SW 1271 (cell line): ENCODE data around the gene LHX8.
"Not testable (repeated sequence)": the region's sequence is repeated elsewhere in the genome, so short reads cannot be mapped to it uniquely, and the experiment has no call there.

Experiments
- DNase-seq, 2 experiments: peaks; one replicate each; lab custom pipeline; 2025; lab: John Stamatoyannopoulos, UW

Gene LHX8

DNA sequence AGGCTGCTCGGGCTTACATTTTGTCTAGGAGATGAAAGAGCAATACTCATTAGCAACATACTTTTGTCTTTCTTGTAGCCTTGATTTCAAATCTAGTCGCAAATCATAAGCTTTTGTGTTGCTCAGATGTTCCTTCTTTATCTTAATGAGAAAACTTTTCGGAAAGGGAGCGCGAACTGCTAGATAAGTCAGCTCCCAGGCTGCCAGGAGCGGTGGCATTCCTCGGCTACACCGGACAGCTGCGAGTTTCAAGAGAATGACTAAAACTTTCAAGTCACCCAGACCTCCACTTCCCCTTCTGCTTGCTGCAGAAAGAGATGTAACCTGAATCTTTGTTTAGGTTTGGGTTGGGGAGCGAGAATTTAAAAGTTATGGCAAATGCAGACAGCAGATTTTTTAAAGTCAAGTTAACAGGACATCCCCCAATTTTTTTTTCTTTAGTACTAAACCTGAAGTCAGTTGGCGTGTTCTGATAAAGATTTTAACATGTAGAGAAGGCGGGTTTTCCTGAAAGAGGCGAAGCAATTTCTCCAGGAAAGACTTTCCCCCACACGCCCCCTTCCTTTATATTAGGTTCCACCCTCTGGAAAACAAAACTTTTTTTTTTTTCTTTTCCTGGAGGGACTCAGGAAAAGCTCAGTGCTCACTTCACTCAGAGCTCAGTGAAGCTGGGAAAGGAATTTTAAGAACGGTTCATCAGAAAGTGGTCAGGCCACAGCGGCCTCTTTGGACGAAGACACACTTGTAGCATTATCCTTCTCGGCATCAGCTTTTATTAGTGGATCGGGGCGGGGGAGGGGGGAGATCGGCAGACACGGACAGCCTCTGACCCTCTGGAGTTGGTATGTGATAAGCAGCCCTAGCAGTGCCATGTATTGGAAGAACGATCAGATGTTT, at the start of gene LHX8:
TSS of gene LHX8 (plus strand) at position 639 of the 897 bp plus-strand sequence. CDS start 2,227 bp downstream, outside the sequence.
- no peak for DNase-seq

DNA sequence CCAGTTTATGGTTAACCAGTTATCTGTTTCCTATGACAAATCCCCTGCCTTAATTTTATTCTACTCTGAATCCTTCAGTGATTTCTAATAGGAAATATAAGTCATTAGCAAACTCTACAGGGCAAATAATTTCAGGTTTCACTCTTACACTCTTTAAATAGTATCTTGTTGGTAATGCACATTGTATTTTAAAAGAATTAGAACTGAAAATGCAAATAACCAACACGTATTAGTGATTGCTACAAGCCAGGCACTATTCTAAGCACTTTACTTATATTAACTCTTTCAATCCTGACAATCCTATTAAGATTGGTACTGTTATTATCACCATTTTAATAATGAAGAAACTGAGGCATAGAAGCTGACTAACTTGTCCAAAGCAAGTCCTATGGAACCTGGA, 48.3 kb upstream of the LHX8 start:
- no peak for DNase-seq

DNA sequence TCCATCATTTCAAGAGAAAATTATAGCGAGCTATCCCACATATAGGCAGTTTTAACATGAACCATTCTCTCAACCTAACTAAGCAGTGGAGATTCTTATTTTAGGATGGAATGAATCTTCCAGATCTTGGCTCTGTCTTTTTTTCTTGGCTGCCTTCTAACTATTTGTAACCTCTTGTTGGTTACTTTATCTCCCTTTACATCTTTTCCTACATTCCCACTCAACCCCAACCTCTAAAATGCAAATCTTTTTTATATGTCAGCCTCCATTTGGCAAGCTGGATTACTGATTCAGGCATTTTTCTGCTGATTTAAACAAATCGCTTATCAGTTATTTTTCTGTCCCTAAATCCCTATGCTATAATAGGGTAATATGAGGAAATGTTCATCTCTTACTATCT, 46.9 kb upstream of the LHX8 start:
- DNase-seq, result no peak

DNA sequence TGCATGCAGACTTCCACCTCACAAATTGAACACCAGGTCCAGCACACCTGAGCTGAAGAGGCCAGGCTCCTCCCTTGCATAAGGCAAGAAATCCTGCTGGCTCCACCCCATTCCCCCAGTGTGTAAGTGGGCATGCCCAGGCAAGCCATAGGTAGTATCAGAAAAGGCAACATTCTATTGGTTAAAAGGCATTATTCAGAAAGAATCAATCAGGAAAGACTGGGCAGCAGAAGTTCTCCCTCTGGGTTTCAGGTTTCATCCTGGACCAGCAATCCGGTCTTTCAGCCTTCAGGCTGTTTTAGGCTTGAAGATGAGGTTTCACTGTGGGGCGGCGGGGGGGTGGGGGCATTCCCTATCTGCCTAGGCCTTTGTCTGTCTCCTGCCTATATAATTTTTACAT, 42.0 kb upstream of the LHX8 start:
- DNase-seq, result no peak

DNA sequence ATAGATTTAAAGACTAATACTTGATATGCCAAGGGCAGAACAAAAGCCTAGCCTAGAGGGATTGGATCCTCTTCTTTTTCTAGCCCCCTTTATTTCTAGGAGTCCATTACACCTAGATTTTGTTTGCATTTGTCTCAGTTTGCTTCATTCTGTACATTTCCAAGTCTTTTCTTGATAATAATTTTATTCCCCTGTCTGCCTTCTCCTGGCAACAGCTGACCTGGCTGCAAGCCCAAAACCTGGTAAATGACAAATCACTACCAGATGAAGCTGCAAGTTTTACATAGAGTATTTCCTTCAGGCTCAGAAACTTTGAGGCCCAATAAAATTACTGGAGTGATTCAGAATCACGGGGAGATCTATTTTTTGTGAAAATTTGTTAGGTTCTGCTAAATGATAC, 36.5 kb upstream of the LHX8 start:
- DNase-seq, result no peak

DNA sequence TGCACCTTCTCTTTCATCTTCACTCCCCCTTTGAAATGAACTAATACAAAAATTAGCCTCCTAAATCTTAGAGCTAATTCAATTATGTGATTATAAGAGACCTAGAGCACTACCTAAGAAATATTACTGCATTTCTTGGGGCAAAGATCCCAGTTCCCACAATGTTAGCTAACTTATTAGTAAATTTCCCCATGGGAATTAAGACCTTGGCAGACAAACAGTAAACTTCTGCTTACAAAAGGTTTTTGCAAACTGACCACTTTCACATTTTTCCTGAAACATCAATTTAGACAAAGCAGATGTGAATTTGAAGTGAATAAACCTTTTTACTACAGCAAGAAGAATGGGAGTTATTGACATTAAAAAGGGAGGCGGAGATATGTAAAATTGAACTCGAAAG, 34.6 kb upstream of the LHX8 start:
- DNase-seq, result no peak

DNA sequence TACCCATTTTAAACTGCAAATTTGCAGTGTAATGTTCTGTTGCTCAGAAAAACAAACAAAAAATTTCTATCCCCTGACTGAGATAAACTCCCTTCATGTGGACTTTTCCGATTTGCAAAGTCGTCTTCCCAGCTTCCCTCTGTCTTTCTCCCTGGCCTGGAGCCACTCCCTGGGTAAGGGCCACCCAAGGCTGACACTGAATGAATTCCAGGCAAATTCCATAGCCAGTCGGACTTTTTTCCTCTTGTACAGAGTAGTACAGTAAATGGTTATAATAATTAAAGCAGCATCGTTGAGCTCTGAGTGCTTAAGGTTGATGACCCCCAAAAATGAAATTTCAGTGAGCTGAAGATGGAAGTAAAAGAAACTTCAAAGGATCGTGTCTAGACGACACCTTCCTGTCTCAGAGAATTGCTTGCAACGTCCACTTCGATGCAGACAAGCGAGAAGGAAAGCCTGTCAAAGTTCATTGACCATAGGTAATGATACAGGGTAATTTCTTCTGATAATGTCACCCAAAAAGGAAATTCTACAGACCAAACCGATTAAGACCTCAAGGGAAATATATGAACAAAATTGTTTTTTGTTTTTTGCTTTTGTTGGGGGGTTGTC, 33.6 kb upstream of the LHX8 start:
- no peak for DNase-seq

DNA sequence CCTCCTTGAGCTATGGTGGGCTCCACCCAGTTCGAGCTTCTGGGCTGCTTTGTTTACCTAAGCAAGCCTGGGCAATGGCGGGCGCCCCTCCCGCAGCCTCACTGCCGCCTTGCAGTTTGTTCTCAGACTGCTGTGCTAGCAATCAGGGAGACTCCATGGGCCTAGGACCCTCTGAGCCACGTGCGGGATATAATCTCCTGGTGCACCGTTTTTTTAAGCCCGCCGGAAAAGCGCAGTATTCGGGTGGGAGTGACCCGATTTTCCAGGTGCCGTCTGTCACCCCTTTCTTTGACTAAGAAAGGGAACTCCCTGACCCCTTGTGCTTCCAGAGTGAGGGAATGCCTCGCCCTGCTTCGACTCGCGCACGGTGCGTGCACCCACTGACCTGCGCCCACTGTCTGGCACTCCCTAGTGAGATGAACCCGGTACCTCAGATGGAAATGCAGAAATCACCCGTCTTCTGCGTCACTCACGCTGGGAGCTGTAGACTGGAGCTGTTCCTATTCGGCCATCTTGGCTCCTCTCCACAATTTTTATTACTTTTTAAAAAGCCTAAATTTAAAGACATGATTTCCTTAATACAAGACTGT, 21.7 kb upstream of the LHX8 start:
- not testable (repeated sequence) for DNase-seq

DNA sequence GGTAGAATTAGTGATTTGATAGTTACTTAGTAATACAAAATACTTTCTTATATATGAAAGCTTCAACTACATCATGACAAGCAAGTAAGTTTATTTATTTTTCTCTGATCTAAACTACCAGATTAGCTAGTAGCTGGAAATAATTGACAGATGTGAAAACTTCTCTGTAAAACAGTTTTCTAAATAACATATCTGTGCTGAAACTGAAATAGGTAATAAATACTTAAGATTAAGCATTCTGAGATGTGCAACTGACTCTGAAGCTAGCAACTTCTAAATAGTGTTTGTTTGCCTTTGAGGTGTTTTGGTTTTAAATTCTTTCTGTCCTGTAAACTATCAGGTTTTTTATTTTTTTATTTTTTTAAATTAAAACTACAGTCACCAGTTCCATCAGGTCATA, 18.5 kb upstream of the LHX8 start:
- no peak for DNase-seq

DNA sequence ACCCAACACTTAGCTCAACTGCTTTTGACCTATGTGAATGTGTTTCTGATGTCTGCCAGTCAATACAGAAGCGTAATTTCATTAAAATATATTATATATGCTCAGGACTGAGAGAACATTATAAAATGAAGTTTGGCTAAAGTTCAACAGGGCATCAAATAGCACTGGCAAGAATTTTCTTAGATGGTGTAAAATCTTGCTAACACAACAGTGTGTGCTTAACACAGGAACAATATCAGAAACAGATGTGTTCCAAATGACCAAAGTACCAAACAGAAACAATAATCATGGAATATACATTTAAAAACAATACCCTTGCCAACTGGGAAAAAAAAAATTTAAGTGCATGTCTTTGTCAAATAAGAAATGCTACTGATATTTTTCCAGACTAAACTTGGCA, 10.4 kb upstream of the LHX8 start:
- DNase-seq, result no peak

DNA sequence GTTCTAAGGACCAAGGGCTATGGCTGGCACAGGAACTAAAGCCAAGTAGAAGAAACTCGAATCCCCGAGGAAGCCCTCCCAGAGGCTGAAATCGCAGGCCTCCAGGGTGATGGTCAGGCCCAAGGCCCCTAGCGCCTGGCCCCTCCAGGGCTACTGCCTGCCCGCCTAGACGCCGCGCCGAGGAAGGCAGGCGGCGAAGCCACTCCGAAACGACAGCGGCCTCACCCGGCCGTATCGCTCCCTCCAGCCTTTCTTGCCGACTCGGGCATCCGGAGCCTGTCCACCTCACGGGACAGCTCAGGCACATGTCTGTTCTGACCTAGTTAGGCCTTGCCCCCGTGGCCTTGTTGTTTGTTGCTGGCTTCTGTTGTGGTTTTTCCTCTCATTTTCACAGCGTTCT, 9.7 kb upstream of the LHX8 start:
- DNase-seq, result no peak

DNA sequence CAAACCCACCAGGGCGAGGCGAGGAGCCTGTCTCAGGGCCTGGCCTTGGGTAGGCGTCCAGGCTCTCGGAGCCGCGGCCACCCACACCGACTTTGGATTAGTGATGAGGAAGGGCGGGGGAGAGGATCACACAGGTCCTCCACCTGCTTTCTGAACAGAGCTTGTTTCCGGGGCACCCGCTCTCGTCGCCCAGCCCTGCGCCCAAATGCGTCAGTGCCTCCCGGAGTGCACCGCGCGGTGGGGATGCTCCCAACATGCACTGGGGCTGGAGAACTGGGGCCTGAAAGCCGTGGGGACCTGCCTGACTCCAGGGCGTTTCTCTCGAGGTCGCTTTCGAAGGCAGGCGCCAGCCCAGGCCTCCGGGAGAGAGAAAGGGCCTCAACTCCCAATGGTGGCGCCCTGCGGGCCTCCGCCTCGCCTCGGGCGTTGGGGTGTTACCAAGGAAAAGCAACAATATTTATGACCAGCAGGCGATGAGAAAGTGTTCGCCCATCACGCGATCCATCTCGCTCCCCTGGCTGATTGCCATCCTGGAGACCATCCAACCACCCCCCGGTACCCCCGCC, 8.9 kb upstream of the LHX8 start:
- no peak for DNase-seq

DNA sequence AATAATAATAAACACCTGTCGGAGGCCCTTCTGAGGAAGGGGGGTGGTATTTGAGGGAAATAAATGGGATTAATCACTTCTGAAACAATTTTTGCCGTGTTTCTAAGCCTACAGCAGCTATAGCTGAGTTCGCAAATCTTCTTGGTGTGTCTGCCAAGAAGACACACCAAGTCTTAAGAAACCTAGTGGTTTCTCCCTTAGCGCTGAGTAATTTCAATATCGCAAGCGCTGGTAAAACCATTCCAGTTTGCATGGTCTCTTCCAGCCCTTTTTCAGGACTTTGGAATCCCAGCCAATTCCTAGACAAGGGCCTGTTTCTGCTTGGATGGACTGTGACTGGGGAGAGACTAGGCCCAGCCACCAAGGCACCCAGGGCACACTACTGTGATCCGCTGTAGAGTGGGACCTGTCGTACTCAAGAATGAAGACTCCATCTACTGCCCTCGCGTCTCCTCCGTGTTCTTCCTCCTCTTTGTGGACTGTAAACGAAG, 7.5 kb upstream of the LHX8 start:
- DNase-seq, result no peak

DNA sequence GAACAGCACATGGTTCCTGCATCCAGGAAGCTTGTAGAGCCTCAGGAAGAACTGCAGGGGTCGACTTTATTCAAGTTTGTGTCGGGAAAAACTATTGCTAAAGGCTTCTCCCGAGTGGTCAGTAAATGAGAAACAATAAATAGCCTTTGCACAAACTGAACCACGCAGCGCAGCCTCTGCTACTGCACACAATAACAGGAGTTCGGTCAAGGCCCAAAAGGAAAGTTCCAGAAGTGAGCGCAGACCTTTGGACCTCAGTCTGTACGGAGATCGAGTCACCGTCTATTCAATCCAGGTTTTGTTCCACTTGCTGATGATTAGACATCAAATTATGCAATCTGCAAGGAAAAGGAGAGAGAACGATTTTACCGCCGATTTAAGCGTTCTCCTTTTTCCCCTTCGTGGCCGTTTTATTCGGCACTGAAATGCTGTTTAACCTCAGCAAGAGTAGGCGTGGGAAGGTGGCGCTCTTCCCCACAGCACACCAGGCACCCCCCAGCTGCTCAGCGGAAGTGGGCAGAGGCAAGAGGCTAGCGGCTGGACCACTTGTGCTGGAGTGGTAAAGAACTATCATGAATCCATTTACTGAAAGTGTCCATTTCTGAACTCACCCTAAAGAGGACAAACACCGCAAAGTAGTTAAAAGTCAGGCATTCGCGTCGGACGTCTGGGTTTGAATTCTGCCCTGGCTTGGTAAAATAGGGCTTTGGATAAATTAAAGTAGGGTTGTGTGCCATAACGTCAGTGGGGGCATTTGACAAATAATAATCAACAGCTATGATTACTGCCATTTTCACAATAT, 6.1 kb upstream of the LHX8 start:
- no peak for DNase-seq

DNA sequence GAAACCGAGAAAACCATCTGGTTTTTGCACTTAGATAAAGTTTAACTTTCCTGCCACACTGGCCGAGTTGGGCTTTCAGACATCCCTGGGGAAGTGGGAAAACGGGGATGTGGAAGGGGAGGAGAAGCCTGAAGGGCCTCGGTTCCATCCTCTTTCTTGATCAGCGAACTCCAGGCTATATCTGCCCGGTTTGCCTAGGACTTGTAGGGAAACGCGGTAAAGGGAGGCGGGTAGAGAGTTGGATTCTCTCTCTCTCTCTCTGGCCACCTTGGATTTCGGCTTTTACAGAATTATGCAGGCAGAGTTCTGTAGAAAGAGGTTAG, 4.6 kb upstream of the LHX8 start:
- no peak for DNase-seq

DNA sequence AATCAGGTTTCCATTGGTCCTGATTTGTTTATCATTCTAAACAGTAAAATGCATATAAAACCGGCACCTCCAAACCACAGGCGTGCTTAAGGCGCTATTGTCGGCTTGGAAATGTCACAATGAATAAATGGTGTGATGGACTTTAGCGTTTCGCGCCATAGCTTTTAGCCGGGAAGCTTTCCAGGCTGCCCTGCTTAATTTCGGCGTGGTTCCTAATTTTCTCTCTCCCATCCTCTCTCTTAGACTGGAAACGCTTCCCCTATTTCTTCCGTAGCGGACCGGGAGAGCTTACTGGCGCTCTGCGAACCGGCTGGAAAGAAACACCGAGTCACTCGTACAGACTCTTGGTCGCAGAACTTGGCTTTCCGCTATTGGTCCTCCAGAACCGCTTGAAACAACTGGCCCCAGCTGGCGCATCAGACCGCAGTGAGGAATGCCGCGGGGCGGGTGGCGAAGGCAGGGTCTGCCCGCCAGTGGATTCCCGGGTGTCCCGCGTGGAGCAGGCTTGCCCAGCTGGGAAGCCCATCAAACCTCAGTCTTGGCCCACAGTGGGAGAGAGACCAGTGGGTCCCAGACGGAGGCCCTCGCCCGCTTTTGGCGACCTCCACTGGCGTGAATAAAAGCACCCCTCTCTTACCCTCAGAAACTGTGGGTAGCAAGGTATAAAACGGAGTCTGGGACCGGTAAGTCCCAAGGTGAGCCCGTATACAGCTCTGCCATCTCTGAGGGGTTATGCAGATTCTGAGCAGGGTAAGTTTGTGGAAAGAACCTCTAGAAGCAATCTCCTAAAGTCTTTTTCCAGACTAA, 4.0 kb upstream of the LHX8 start:
- no peak for DNase-seq

DNA sequence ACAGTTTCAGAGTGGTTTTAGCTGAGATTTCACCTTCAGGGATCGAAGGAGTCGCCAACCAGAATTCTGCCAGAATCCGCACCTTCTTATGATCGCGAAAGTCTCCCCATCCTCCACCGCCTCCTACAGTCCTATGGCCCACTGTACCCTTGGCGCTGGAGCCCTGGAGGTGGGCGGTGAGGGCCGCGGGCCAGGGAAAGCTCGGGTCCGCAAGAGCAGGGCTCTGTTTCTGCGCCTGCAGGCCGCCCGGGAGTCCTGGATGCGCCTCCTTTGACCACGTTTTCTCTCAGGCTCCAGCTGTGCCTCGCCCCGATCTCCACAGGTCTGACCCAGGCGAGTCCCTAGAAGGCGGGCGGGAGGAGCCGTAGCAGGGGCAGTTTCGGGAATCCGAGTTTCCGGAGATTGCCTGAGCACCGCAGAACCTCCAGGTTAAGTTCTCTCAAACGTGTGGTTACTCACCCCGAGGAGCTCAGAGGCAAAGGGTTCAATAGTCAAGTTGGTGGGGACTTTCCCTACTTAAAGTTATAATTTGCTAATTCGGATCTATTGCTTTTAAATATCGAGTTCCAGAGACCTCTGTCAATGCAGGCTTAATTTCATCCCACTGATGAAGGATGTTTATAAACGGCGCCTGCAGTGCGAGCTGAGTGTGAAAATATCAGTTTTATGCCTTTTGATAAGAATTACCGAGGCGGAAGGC, 3.2 kb upstream of the LHX8 start:
- no peak for DNase-seq

DNA sequence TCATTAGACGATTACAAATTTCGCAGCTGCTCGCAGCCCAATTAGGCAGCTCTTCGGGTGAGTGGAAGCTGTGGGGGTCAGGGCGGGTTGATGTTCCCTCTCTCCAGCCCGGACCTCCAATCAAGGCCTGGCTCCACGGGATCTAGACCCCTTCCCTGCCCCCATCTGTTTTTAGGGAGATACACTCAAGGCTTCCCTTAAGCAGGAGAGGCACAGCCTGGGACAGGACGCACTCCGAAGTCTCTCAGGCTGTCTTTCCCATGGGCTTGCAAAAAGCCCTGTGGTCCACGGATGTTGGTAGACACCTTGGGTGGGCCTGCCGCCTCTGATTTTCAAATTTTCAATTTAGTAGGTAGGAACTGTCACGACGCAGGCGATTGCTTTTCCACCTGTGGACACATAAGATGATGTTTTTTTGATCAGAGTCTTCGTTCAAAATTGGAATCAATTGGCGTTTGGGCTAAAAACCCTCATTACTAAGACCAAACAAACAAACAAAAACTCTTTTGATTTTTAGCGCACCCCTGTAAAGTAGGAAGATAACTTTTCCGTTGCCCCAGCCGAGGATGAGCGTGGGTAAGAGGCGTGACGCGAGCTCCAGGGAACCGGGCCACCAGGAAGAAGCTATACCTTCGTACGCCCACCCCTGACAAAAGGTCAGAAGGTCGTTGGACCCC, 2.5 kb upstream of the LHX8 start:
- no peak for DNase-seq

DNA sequence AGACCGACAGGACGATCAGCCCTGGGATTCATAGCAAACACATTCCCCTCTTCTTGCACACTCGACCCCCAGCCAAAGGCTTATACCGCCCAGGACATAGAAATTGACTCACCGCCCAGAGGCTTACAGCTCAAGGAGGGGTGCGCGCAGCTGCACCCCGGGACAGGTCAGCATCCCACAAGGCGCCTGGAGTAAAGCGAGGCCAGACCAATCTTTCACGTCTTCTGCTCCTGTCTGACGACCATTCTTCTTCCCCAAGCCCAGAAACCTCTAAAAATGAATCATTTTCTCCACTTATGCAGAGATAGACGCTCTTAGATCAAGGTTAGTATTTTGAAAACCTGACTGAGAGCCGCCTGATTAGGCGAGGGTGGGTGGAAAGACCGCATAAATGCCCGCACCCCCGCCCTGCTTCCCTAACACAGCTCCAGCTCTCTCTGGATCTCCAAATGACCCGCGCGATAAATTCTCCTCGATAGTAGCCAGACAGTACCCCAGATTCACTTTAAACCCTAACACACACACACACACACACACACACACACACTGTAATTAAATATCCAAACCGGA, 1.9 kb upstream of the LHX8 start:
- DNase-seq, result no peak
